ENCODE results near the gene IRF1.

The IRF1 gene

GRCh38 chr5:132483661-132484390 lies 6.7 kb downstream of the IRF1 start:
- Histone ChIP-seq H3K27me3 (replicated peaks in 2 of 5; ENCODE audit: control insufficient read depth in 4 of 5, insufficient read depth in 5 of 5, low read length in 4 of 5) (no peaks in the 10 kb centered on the region), H3K4me3 (ENCODE audit: control insufficient read depth in 1 of 7, extremely low read depth in 1 of 7, insufficient read depth in 4 of 7, low read depth in 2 of 7, low read length in 6 of 7) (no peak overlapping the region), H3K36me3 (ENCODE audit: control insufficient read depth in 4 of 4, insufficient read depth in 4 of 4, low read length in 3 of 4) (peaks cover 19 to 73% (median 57%) of the 10 kb centered on the region in 4 experiments), H3K9me3 (ENCODE audit: control extremely low read depth in 1 of 5, control insufficient read depth in 4 of 5, insufficient read depth in 2 of 5, low read depth in 1 of 5, low read length in 4 of 5) (no peaks in the 10 kb centered on the region), H3K27ac (ENCODE audit: insufficient read depth in 1 of 2, low read depth in 1 of 2, low read length in 2 of 2, poor library complexity in 1 of 2, severe bottlenecking in 2 of 2) (peak overlapping the region in 1 of 2 experiments; percentile 62), H3K4me1 (ENCODE audit: control extremely low read depth in 1 of 4, control insufficient read depth in 4 of 4, insufficient read depth in 4 of 4, low read length in 3 of 4) (peaks cover 12 to 50% (median 45%) of the 10 kb centered on the region in 4 experiments)
- CTCF ChIA-PET = interaction anchor here (1.0 to 25.1 kb wide), 7 partner anchors 10 to 66 kb away, joined by 3 to 471 read pairs (median 6); partner anchors contain the start of gene IRF1
- POLR2A ChIA-PET = interaction anchor here (0.9 to 1.7 kb wide), 2 partner anchors 12 to 73 kb away, joined by 3 to 6 read pairs; no protein-coding TSS in a partner anchor
- 75% methylated on average over 5 of the region's 7 CpGs for WGBS (ENCODE audit: insufficient coverage)
- no peak for DNase-seq

- peaks cover 19 to 66% (median 52%) of the 10 kb centered on the region in 4 experiments for H3K36me3 ChIP-seq (ENCODE audit: control insufficient read depth in 4 of 4, insufficient read depth in 4 of 4, low read length in 3 of 4)
- no peaks in the 10 kb centered on the region for H3K27me3 ChIP-seq (replicated peaks in 2 of 5; ENCODE audit: control insufficient read depth in 4 of 5, insufficient read depth in 5 of 5, low read length in 4 of 5)
- H3K4me1 ChIP-seq (ENCODE audit: control extremely low read depth in 1 of 4, control insufficient read depth in 4 of 4, insufficient read depth in 4 of 4, low read length in 3 of 4) = peaks cover 6 to 50% (median 45%) of the 10 kb centered on the region in 4 experiments
- ChIA-PET POLR2A (interaction anchor here (0.9 to 1.7 kb wide), 2 partner anchors 12 to 72 kb away, joined by 3 to 6 read pairs; no protein-coding TSS in a partner anchor), CTCF (interaction anchor here (1.0 to 25.1 kb wide), 6 partner anchors 10 to 65 kb away, joined by 3 to 471 read pairs (median 6); partner anchors contain the start of gene IRF1)
- 94% methylated on average over 5 of the region's 8 CpGs for WGBS (ENCODE audit: insufficient coverage)
- peak overlapping the region in 1 of 2 experiments; percentile 14 for H3K27ac ChIP-seq (ENCODE audit: insufficient read depth in 1 of 2, low read depth in 1 of 2, low read length in 2 of 2, poor library complexity in 1 of 2, severe bottlenecking in 2 of 2)
- no peak overlapping the region for H3K4me3 ChIP-seq (ENCODE audit: control insufficient read depth in 1 of 7, extremely low read depth in 1 of 7, insufficient read depth in 4 of 7, low read depth in 2 of 7, low read length in 6 of 7)
- no peaks in the 10 kb centered on the region for H3K9me3 ChIP-seq (ENCODE audit: control extremely low read depth in 1 of 5, control insufficient read depth in 4 of 5, insufficient read depth in 2 of 5, low read depth in 1 of 5, low read length in 4 of 5)
- no peak for DNase-seq
Measured at GRCh38 chr5:132483101-132483500, 7.5 kb downstream of the IRF1 start.

DNA sequence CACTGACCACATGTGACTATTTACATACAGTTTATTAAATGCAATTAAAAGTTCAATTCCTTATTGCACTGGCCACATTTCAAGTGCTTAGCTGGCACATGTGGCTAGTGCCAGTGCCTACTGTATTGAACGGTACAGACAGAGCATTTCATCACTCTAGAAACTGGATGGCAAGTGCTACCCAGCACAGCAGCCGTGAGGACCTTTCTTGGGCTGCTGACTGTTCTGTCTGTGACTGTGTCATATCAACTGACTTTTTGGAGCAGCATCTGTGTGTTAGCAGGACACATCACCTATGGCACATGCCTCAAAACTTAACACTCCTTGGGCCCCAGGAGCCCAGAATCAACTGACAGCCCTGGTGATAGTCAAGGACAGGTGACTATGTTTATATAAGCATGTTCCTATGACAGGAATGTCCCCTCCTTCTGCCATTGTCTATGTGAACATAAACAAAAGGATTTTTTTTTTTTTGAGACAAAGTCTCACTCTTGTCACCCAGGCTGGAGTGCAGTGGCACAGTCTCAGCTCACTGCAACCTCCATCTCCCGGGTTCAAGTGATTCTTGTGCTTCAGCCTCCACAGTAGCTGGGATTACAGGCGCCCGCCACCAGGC lies 8.9 kb downstream of the IRF1 start:
- CTCF ChIA-PET = interaction anchor here (4.1 to 24.8 kb wide), 8 partner anchors 11 to 95 kb away, joined by 27 to 471 read pairs (median 40); partner anchors contain the start of gene IRF1
- Histone ChIP-seq H3K9me3 (ENCODE audit: control extremely low read depth in 1 of 5, control insufficient read depth in 4 of 5, insufficient read depth in 2 of 5, low read depth in 1 of 5, low read length in 4 of 5) (no peaks in the 10 kb centered on the region), H3K36me3 (ENCODE audit: control insufficient read depth in 4 of 4, insufficient read depth in 4 of 4, low read length in 3 of 4) (peaks cover 20 to 53% (median 39%) of the 10 kb centered on the region in 4 experiments), H3K4me3 (ENCODE audit: control insufficient read depth in 1 of 7, extremely low read depth in 1 of 7, insufficient read depth in 4 of 7, low read depth in 2 of 7, low read length in 6 of 7) (no peak overlapping the region), H3K4me1 (ENCODE audit: control extremely low read depth in 1 of 4, control insufficient read depth in 4 of 4, insufficient read depth in 4 of 4, low read length in 3 of 4) (peaks cover 3 to 48% (median 36%) of the 10 kb centered on the region in 4 experiments), H3K27me3 (replicated peaks in 2 of 5; ENCODE audit: control insufficient read depth in 4 of 5, insufficient read depth in 5 of 5, low read length in 4 of 5) (no peaks in the 10 kb centered on the region), H3K27ac (ENCODE audit: insufficient read depth in 1 of 2, low read depth in 1 of 2, low read length in 2 of 2, poor library complexity in 1 of 2, severe bottlenecking in 2 of 2) (no peak overlapping the region)
- peak in 1 of 3 donors; percentile 37 for DNase-seq
- POLR2A ChIA-PET = interaction anchor here (0.6 to 8.6 kb wide), 13 partner anchors 8 to 636 kb away, joined by 3 to 99 read pairs (median 15); partner anchors contain the start of gene IRF1
- 96% methylated on average over 2 of the region's 5 CpGs for WGBS (ENCODE audit: insufficient coverage)

DNA sequence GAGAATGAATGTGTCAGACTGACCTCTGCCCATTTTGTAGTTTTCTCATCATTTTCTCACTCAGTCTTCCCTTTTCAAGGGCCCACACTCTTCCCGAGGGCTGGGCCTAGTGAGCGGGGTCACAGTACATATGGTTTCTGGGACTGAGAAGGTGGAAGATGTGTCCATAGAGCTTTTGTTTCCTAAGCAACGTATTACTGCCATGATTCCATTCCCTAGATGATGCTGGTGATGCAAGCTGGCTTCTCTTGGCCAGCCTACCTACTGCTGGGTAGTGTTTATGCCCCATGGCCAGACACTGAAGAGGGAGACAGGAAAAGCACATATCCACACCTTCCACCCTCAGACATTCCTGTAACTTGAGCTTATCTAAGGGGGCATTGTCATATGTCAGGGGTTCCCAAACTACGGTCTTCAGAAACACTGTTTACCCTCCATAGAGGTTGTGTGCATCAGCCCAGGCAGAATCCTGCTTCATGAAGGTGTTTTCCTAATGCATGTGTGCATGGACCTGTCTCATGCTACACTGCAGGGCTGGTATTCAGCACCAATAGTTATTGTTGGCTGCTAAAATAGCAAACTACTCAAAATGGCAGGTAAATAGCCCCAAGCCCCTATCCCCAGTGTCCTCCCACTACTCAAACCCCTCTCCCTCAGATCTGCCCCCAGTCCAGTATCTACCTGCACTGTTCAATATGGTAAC lies 9.5 kb downstream of the IRF1 start:
- POLR2A ChIA-PET = interaction anchor here (0.7 to 8.6 kb wide), 15 partner anchors 8 to 95 kb away, joined by 3 to 99 read pairs (median 15); partner anchors contain the start of gene IRF1
- peak in 1 of 3 donors; percentile 35 for DNase-seq
- WGBS (ENCODE audit: insufficient coverage) = 96% methylated on average over 4 of the region's 4 CpGs
- Histone ChIP-seq H3K36me3 (ENCODE audit: control insufficient read depth in 4 of 4, insufficient read depth in 4 of 4, low read length in 3 of 4) (peaks cover 15 to 49% (median 32%) of the 10 kb centered on the region in 4 experiments), H3K4me1 (ENCODE audit: control extremely low read depth in 1 of 4, control insufficient read depth in 4 of 4, insufficient read depth in 4 of 4, low read length in 3 of 4) (peaks cover 3 to 41% (median 30%) of the 10 kb centered on the region in 4 experiments), H3K4me3 (ENCODE audit: control insufficient read depth in 1 of 7, extremely low read depth in 1 of 7, insufficient read depth in 4 of 7, low read depth in 2 of 7, low read length in 6 of 7) (no peak overlapping the region), H3K27me3 (replicated peaks in 2 of 5; ENCODE audit: control insufficient read depth in 4 of 5, insufficient read depth in 5 of 5, low read length in 4 of 5) (no peaks in the 10 kb centered on the region), H3K27ac (ENCODE audit: insufficient read depth in 1 of 2, low read depth in 1 of 2, low read length in 2 of 2, poor library complexity in 1 of 2, severe bottlenecking in 2 of 2) (no peak overlapping the region), H3K9me3 (ENCODE audit: control extremely low read depth in 1 of 5, control insufficient read depth in 4 of 5, insufficient read depth in 2 of 5, low read depth in 1 of 5, low read length in 4 of 5) (no peaks in the 10 kb centered on the region)
- CTCF ChIA-PET = interaction anchor here (1.2 to 24.8 kb wide), 12 partner anchors 10 to 94 kb away, joined by 4 to 471 read pairs (median 32); partner anchors contain the start of gene IRF1

GRCh38 chr5:132480546-132480892 lies 10.1 kb downstream of the IRF1 start:
- Histone ChIP-seq H3K27me3 (replicated peaks in 2 of 5; ENCODE audit: control insufficient read depth in 4 of 5, insufficient read depth in 5 of 5, low read length in 4 of 5) (no peaks in the 10 kb centered on the region), H3K27ac (ENCODE audit: insufficient read depth in 1 of 2, low read depth in 1 of 2, low read length in 2 of 2, poor library complexity in 1 of 2, severe bottlenecking in 2 of 2) (no peak overlapping the region), H3K36me3 (ENCODE audit: control insufficient read depth in 4 of 4, insufficient read depth in 4 of 4, low read length in 3 of 4) (peaks cover 14 to 45% (median 27%) of the 10 kb centered on the region in 4 experiments), H3K9me3 (ENCODE audit: control extremely low read depth in 1 of 5, control insufficient read depth in 4 of 5, insufficient read depth in 2 of 5, low read depth in 1 of 5, low read length in 4 of 5) (no peaks in the 10 kb centered on the region), H3K4me3 (ENCODE audit: control insufficient read depth in 1 of 7, extremely low read depth in 1 of 7, insufficient read depth in 4 of 7, low read depth in 2 of 7, low read length in 6 of 7) (no peak overlapping the region), H3K4me1 (ENCODE audit: control extremely low read depth in 1 of 4, control insufficient read depth in 4 of 4, insufficient read depth in 4 of 4, low read length in 3 of 4) (peaks cover 3 to 36% (median 25%) of the 10 kb centered on the region in 4 experiments)
- ChIA-PET CTCF (interaction anchor here (1.2 to 24.8 kb wide), 13 partner anchors 10 to 94 kb away, joined by 4 to 471 read pairs (median 32); partner anchors contain the start of gene IRF1), POLR2A (interaction anchor here (0.9 to 8.6 kb wide), 16 partner anchors 9 to 94 kb away, joined by 3 to 99 read pairs (median 14); partner anchors contain the start of gene IRF1)
- DNase-seq = no peak
- 100% methylated on average over 1 of the region's 5 CpGs for WGBS (ENCODE audit: insufficient coverage)

DNA sequence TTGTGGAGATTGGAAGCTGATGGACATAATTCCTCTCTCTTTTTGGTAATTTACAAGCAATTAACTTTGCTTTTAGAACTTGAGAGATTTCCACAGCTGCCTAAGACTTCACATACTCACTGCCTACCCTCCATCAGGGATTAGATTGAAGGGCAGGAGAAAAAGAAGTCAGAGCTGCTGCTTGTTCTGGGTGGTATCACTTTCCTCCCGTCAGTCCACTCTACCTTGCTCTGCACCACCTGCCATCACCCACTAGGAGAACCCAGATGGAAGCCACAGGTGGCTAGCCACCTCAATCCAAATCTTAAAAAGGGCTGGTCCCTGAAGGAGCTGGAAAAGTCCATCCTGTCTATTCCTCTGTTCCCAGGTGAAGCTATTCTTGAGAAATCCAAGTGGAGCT lies 10.5 kb downstream of the IRF1 start:
- H3K4me1 ChIP-seq (ENCODE audit: control extremely low read depth in 1 of 4, control insufficient read depth in 4 of 4, insufficient read depth in 4 of 4, low read length in 3 of 4) = peaks cover 3 to 34% (median 27%) of the 10 kb centered on the region in 4 experiments
- no CpG with 5 or more reads among the region's 1 CpG for WGBS (ENCODE audit: insufficient coverage)

More for the DNA sequence above, 10.5 kb downstream of the IRF1 start:
- ChIA-PET CTCF (interaction anchor here (1.2 to 24.8 kb wide), 14 partner anchors 9 to 93 kb away, joined by 4 to 471 read pairs (median 30); partner anchors contain the start of gene IRF1), POLR2A (interaction anchor here (0.9 to 8.6 kb wide), 17 partner anchors 9 to 94 kb away, joined by 3 to 99 read pairs (median 14); partner anchors contain the start of gene IRF1)
- Histone ChIP-seq H3K27me3 (replicated peaks in 2 of 5; ENCODE audit: control insufficient read depth in 4 of 5, insufficient read depth in 5 of 5, low read length in 4 of 5) (no peaks in the 10 kb centered on the region), H3K4me3 (ENCODE audit: control insufficient read depth in 1 of 7, extremely low read depth in 1 of 7, insufficient read depth in 4 of 7, low read depth in 2 of 7, low read length in 6 of 7) (no peak overlapping the region), H3K9me3 (ENCODE audit: control extremely low read depth in 1 of 5, control insufficient read depth in 4 of 5, insufficient read depth in 2 of 5, low read depth in 1 of 5, low read length in 4 of 5) (no peaks in the 10 kb centered on the region), H3K36me3 (ENCODE audit: control insufficient read depth in 4 of 4, insufficient read depth in 4 of 4, low read length in 3 of 4) (peaks cover 14 to 41% (median 24%) of the 10 kb centered on the region in 4 experiments), H3K27ac (ENCODE audit: insufficient read depth in 1 of 2, low read depth in 1 of 2, low read length in 2 of 2, poor library complexity in 1 of 2, severe bottlenecking in 2 of 2) (no peak overlapping the region)
- peak in 1 of 3 donors; percentile 57 for DNase-seq
